OCI-LY3 (cell line): ENCODE data around the gene PSKH1.
"Not testable (repeated sequence)": the region's sequence is repeated elsewhere in the genome, so short reads cannot be mapped to it uniquely, and the experiment has no call there.

Experiments
- EZH2phosphoT487 ChIP-seq: fragments of 200-600 bp; shearing (Covaris generic); IDR thresholded peaks from 2 replicates; pipeline ENCODE4 v1.6.1; 2018; ENCODE audit warnings: antibody characterized with exemption, mixed run types, low read depth
- TF ChIP-seq, protein P1 (sequence below): fragments of 200-600, 300-600 bp; sonication (generic); IDR thresholded peaks from 2 replicates; pipeline ENCODE4 v1.5.1; 2014; ENCODE audit warnings: antibody characterized with exemption, low read length, low read depth

DNA sequence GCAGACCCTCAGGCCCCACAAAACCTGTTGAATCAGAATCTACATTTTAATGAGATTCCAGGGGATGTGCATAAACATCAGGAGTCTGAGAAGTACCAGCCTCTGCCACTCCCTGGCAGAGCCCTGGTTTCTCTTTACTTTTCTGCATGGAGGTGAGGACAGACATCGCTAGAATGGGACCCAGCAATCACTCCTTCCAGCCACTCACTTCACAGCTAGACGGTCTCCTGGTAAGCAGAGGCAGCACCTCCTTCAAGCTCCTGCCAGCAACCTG, 22.4 kb downstream of the PSKH1 start:
- TF ChIP-seq, protein P1, sequence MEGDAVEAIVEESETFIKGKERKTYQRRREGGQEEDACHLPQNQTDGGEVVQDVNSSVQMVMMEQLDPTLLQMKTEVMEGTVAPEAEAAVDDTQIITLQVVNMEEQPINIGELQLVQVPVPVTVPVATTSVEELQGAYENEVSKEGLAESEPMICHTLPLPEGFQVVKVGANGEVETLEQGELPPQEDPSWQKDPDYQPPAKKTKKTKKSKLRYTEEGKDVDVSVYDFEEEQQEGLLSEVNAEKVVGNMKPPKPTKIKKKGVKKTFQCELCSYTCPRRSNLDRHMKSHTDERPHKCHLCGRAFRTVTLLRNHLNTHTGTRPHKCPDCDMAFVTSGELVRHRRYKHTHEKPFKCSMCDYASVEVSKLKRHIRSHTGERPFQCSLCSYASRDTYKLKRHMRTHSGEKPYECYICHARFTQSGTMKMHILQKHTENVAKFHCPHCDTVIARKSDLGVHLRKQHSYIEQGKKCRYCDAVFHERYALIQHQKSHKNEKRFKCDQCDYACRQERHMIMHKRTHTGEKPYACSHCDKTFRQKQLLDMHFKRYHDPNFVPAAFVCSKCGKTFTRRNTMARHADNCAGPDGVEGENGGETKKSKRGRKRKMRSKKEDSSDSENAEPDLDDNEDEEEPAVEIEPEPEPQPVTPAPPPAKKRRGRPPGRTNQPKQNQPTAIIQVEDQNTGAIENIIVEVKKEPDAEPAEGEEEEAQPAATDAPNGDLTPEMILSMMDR = not testable (repeated sequence)
- TF ChIP-seq EZH2phosphoT487 = not testable (repeated sequence)
